ENCODE data around the gene SCFD2. TPM values are rescaled to one million over a fixed set of nuclear protein-coding genes. Genes with fewer than 3 reads are reported as not detected.

The SCFD2 gene
- polyA plus RNA-seq, 1 donor, result 8.2 TPM

GRCh38 chr4:52915730-52916300, 450.0 kb downstream of the SCFD2 start:
- DNase-seq, result no peak
- H3K27me3 ChIP-seq (ENCODE audit: control insufficient read depth, insufficient read depth, low read length), result no peaks in the 10 kb centered on the region
- no CpG with 5 or more reads among the region's 6 CpGs for WGBS (ENCODE audit: insufficient coverage, low lambda C conversion rate)
- peaks cover 32% of the 10 kb centered on the region for H3K4me1 ChIP-seq (ENCODE audit: control insufficient read depth, insufficient read depth, low read length)
- no peaks in the 10 kb centered on the region for H3K9me3 ChIP-seq (ENCODE audit: control insufficient read depth, low read depth, low read length)
- H3K4me3 ChIP-seq (ENCODE audit: low read length), result no peak overlapping the region
- no peak overlapping the region for H3K27ac ChIP-seq (ENCODE audit: low read length)
- no peaks in the 10 kb centered on the region for H3K36me3 ChIP-seq (ENCODE audit: control insufficient read depth, insufficient read depth, low read length)

GRCh38 chr4:52915191-52915590, 450.7 kb downstream of the SCFD2 start:
- Histone ChIP-seq H3K9me3 (ENCODE audit: control insufficient read depth, low read depth, low read length) (no peaks in the 10 kb centered on the region), H3K36me3 (ENCODE audit: control insufficient read depth, insufficient read depth, low read length) (no peaks in the 10 kb centered on the region), H3K27ac (ENCODE audit: low read length) (no peak overlapping the region), H3K4me3 (ENCODE audit: low read length) (no peak overlapping the region), H3K27me3 (ENCODE audit: control insufficient read depth, insufficient read depth, low read length) (no peaks in the 10 kb centered on the region), H3K4me1 (ENCODE audit: control insufficient read depth, insufficient read depth, low read length) (peaks cover 32% of the 10 kb centered on the region)
- no peak for DNase-seq

DNA sequence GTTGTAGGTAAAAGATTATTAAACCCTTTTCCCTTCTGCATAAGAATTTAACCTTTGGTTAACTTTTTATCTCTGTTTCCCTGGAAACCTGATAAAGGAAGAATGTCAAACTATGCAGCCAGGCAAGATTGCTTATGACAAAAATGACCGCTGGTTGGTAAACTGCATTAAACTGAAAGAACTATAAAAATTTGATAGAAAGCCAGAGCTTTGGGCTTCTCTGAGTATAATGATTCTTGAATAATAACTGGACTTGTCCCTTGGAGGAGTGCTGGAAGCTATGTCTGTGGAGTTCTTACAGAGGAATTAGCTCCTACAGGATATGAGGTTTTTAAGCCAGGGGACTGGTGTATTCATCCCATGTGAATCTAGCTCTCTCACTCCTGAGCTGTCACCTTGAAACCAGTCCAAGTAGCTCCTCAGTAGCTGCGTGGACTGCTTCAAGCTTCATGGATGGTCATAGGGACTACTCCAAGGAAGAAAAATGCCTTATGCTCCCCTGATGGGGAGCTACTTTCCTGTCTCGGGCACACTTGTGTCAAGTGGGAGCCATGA, 451.7 kb downstream of the SCFD2 start:
- no peaks in the 10 kb centered on the region for H3K27me3 ChIP-seq (ENCODE audit: control insufficient read depth, insufficient read depth, low read length)
- no peaks in the 10 kb centered on the region for H3K9me3 ChIP-seq (ENCODE audit: control insufficient read depth, low read depth, low read length)
- H3K4me3 ChIP-seq (ENCODE audit: low read length), result no peak overlapping the region
- H3K27ac ChIP-seq (ENCODE audit: low read length), result peak overlapping the region; percentile 67
- H3K4me1 ChIP-seq (ENCODE audit: control insufficient read depth, insufficient read depth, low read length), result peaks cover 32% of the 10 kb centered on the region
- no peaks in the 10 kb centered on the region for H3K36me3 ChIP-seq (ENCODE audit: control insufficient read depth, insufficient read depth, low read length)
- peak in 1 of 2 donors; percentile 61 for DNase-seq
- WGBS (ENCODE audit: insufficient coverage, low lambda C conversion rate), result no CpG with 5 or more reads among the region's 3 CpGs

DNA sequence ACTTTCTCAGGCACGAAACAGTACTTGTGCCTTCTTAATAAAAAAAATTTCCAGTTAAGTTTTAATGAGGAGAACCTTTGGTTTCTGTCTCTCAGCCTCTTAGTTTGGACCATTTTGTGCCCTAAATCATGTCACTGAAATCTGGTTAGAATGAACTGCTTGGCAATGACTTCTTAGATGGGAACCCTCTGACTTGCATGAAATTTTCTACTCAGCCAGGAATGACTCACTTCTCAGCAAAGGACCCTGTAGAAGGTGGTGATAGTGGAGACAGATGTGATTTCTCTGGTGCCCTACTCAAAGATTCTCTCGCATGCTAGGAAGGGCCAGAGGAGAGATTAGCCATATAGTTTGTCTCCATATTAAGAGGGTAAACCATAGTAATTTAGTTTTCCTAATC, 453.3 kb downstream of the SCFD2 start:
- Histone ChIP-seq H3K4me1 (ENCODE audit: control insufficient read depth, insufficient read depth, low read length) (peaks cover 32% of the 10 kb centered on the region), H3K27ac (ENCODE audit: low read length) (no peak overlapping the region), H3K27me3 (ENCODE audit: control insufficient read depth, insufficient read depth, low read length) (no peaks in the 10 kb centered on the region), H3K4me3 (ENCODE audit: low read length) (no peak overlapping the region), H3K9me3 (ENCODE audit: control insufficient read depth, low read depth, low read length) (no peaks in the 10 kb centered on the region), H3K36me3 (ENCODE audit: control insufficient read depth, insufficient read depth, low read length) (no peaks in the 10 kb centered on the region)
- WGBS (ENCODE audit: insufficient coverage, low lambda C conversion rate), result 100% methylated on average over 1 of the region's 2 CpGs
- DNase-seq, result no peak

DNA sequence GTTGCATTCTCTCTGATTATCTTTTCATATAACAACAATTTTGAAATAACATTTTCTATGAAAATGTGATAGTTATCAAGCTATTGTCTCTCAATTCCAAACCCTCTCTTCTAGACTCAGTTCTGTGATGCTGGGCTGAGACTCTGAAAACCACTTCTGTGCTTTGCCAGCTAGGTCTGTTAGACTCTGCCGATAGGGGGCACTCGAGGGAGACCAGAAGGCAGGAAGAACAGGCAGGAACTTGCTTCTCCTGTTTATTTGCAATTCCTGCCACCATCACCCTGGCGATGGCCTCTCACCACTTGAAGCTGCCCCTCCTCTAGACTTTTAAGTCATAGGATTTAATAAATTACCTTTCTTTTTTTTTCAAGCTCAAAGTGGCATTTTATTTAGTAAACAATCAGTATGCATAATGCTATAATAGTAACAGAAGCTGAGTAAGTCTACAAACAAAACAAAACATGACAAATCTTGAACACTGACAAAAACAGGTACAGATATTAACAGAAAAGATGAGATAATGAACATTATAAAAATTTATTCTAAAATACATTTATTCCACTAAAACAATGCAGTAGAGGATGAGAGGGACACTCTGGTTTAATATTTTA, 454.1 kb downstream of the SCFD2 start:
- peak; percentile 71 for DNase-seq
- Histone ChIP-seq H3K9me3 (ENCODE audit: control insufficient read depth, low read depth, low read length) (no peaks in the 10 kb centered on the region), H3K27ac (ENCODE audit: low read length) (no peak overlapping the region), H3K4me3 (ENCODE audit: low read length) (no peak overlapping the region), H3K36me3 (ENCODE audit: control insufficient read depth, insufficient read depth, low read length) (no peaks in the 10 kb centered on the region), H3K4me1 (ENCODE audit: control insufficient read depth, insufficient read depth, low read length) (peaks cover 32% of the 10 kb centered on the region), H3K27me3 (ENCODE audit: control insufficient read depth, insufficient read depth, low read length) (no peaks in the 10 kb centered on the region)
- 10% methylated on average over 2 of the region's 3 CpGs for WGBS (ENCODE audit: insufficient coverage, low lambda C conversion rate)

DNA sequence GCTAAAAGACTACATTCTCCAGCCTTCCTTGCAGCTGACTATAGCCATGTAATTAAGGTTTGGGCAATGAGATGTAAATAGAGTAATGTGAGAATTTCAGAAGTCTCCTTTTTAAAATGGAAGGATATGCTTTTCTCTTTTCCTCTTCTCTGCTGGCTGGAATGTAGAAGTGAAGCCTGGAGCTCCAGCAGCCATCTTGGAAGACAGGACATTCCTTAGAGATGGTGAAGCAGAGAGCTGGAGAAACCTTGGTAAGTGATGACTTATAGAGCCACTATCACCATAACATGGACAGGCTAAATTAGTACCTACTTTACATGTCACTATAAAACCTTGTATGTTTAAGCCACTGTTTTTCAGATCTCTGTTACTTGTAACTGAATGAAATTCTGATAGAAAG, 455.7 kb downstream of the SCFD2 start:
- Histone ChIP-seq H3K9me3 (ENCODE audit: control insufficient read depth, low read depth, low read length) (no peaks in the 10 kb centered on the region), H3K4me1 (ENCODE audit: control insufficient read depth, insufficient read depth, low read length) (peaks cover 24% of the 10 kb centered on the region), H3K27me3 (ENCODE audit: control insufficient read depth, insufficient read depth, low read length) (no peaks in the 10 kb centered on the region), H3K36me3 (ENCODE audit: control insufficient read depth, insufficient read depth, low read length) (no peaks in the 10 kb centered on the region), H3K27ac (ENCODE audit: low read length) (no peak overlapping the region), H3K4me3 (ENCODE audit: low read length) (no peak overlapping the region)
- DNase-seq, result no peak

DNA sequence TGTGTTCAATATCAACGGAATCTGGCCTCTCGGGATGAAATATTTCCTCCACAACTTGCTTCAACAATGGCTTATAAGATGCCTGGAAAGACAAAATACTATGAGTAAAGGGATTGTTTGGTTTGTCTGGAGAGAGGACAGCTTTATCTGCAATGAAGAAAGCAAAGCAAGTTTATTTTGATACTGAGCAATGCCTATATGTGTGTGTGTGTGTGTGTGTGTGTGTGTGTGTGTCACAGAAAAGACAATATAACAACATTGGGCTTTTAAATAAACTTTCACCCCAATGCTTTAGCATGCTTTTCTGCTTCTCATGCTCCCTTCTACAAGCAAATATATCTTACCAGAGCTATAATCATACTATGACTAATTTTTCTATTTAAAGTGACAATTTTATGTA, 458.4 kb downstream of the SCFD2 start:
- Histone ChIP-seq H3K4me3 (ENCODE audit: low read length) (no peak overlapping the region), H3K27ac (ENCODE audit: low read length) (no peak overlapping the region), H3K9me3 (ENCODE audit: control insufficient read depth, low read depth, low read length) (no peaks in the 10 kb centered on the region), H3K36me3 (ENCODE audit: control insufficient read depth, insufficient read depth, low read length) (no peaks in the 10 kb centered on the region), H3K4me1 (ENCODE audit: control insufficient read depth, insufficient read depth, low read length) (peaks cover 1% of the 10 kb centered on the region), H3K27me3 (ENCODE audit: control insufficient read depth, insufficient read depth, low read length) (no peaks in the 10 kb centered on the region)
- WGBS (ENCODE audit: insufficient coverage, low lambda C conversion rate), result no CpG with 5 or more reads among the region's 2 CpGs
- no peak for DNase-seq

GRCh38 chr4:52904421-52904820, 461.4 kb downstream of the SCFD2 start:
- no peak for DNase-seq
- H3K27ac ChIP-seq (ENCODE audit: low read length), result no peak overlapping the region
- no CpG with 5 or more reads among the region's 4 CpGs for WGBS (ENCODE audit: insufficient coverage, low lambda C conversion rate)
- H3K4me1 ChIP-seq (ENCODE audit: control insufficient read depth, insufficient read depth, low read length), result no peaks in the 10 kb centered on the region
- H3K36me3 ChIP-seq (ENCODE audit: control insufficient read depth, insufficient read depth, low read length), result no peaks in the 10 kb centered on the region
- peaks cover 6% of the 10 kb centered on the region for H3K9me3 ChIP-seq (ENCODE audit: control insufficient read depth, low read depth, low read length)
- H3K27me3 ChIP-seq (ENCODE audit: control insufficient read depth, insufficient read depth, low read length), result no peaks in the 10 kb centered on the region
- H3K4me3 ChIP-seq (ENCODE audit: low read length), result no peak overlapping the region

GRCh38 chr4:52903273-52903672, 462.6 kb downstream of the SCFD2 start:
- Histone ChIP-seq H3K4me1 (ENCODE audit: control insufficient read depth, insufficient read depth, low read length) (no peaks in the 10 kb centered on the region), H3K9me3 (ENCODE audit: control insufficient read depth, low read depth, low read length) (peaks cover 6% of the 10 kb centered on the region), H3K36me3 (ENCODE audit: control insufficient read depth, insufficient read depth, low read length) (no peaks in the 10 kb centered on the region), H3K27ac (ENCODE audit: low read length) (no peak overlapping the region), H3K4me3 (ENCODE audit: low read length) (no peak overlapping the region), H3K27me3 (ENCODE audit: control insufficient read depth, insufficient read depth, low read length) (no peaks in the 10 kb centered on the region)
- no peak for DNase-seq
- no CpG with 5 or more reads among the region's 4 CpGs for WGBS (ENCODE audit: insufficient coverage, low lambda C conversion rate)

- no CpG with 5 or more reads among the region's 1 CpG for WGBS (ENCODE audit: insufficient coverage, low lambda C conversion rate)
- Histone ChIP-seq H3K4me3 (ENCODE audit: low read length) (no peak overlapping the region), H3K9me3 (ENCODE audit: control insufficient read depth, low read depth, low read length) (no peaks in the 10 kb centered on the region), H3K36me3 (ENCODE audit: control insufficient read depth, insufficient read depth, low read length) (no peaks in the 10 kb centered on the region), H3K27me3 (ENCODE audit: control insufficient read depth, insufficient read depth, low read length) (no peaks in the 10 kb centered on the region), H3K27ac (ENCODE audit: low read length) (no peak overlapping the region), H3K4me1 (ENCODE audit: control insufficient read depth, insufficient read depth, low read length) (no peaks in the 10 kb centered on the region)
- no peak for DNase-seq
Observed at GRCh38 chr4:52894443-52894842, 471.4 kb downstream of the SCFD2 start.

- H3K4me1 ChIP-seq (ENCODE audit: control insufficient read depth, insufficient read depth, low read length), result no peaks in the 10 kb centered on the region
- H3K36me3 ChIP-seq (ENCODE audit: control insufficient read depth, insufficient read depth, low read length), result no peaks in the 10 kb centered on the region
- no peak overlapping the region for H3K4me3 ChIP-seq (ENCODE audit: low read length)
- 100% methylated on average over 1 of the region's 3 CpGs for WGBS (ENCODE audit: insufficient coverage, low lambda C conversion rate)
- H3K27ac ChIP-seq (ENCODE audit: low read length), result no peak overlapping the region
- H3K9me3 ChIP-seq (ENCODE audit: control insufficient read depth, low read depth, low read length), result no peaks in the 10 kb centered on the region
- no peak for DNase-seq
- H3K27me3 ChIP-seq (ENCODE audit: control insufficient read depth, insufficient read depth, low read length), result no peaks in the 10 kb centered on the region
Observed at GRCh38 chr4:52892880-52893279, 473.0 kb downstream of the SCFD2 start.
